HFFc6 (cell line): ENCODE data around the gene GALNT14. TPM values are rescaled to one million over a fixed set of nuclear protein-coding genes. Genes with fewer than 3 reads are reported as not detected.

Experiments
- DNase-seq: peaks from one replicate; pipeline ENCODE4 v3.0.0-alpha.2; 2018
- H3K27ac Mint-ChIP-seq: 2 replicates; pipeline ENCODE4 v1.8.0; 2020; ENCODE audit warnings: mild to moderate bottlenecking, mixed read lengths
- H3K27me3 Mint-ChIP-seq: 2 replicates; pipeline ENCODE4 v1.8.0; 2021; ENCODE audit warnings: mild to moderate bottlenecking, moderate library complexity, mixed read lengths; ENCODE audit not compliant: insufficient read depth
- H3K36me3 Mint-ChIP-seq: 2 replicates; pipeline ENCODE4 v1.8.0; 2021; ENCODE audit warnings: low read depth, mixed read lengths
- H3K4me1 Mint-ChIP-seq: 2 replicates; pipeline ENCODE4 v1.8.0; 2020; ENCODE audit warnings: low read depth, mixed read lengths
- H3K4me3 Mint-ChIP-seq: 2 replicates; pipeline ENCODE4 v1.8.0; 2020; ENCODE audit warnings: mild to moderate bottlenecking, moderate library complexity, mixed read lengths
- H3K9me3 Mint-ChIP-seq: 2 replicates; pipeline ENCODE4 v1.8.0; 2020; ENCODE audit warnings: mild to moderate bottlenecking, mixed read lengths
- total RNA-seq, 6 experiments: library from RNA; stranded (reverse); fragmentation: NEBNext Ultra II Directional; extraction: Animal tissue kit (Norgen Biotek cat#: 25700); gene quantifications; 2 replicates in 1 of 6; 3 replicates in 5 of 6; pipeline ENCODE4 v1.2.3, GENCODE V29; 2021
- TF ChIP-seq, protein P1 (sequence below): fragments of 200-600 bp; sonication (generic); IDR thresholded peaks from 2 replicates; pipeline ENCODE4 v1.5.0; 2021; ENCODE audit warnings: antibody characterized with exemption, mild to moderate bottlenecking

Gene GALNT14
- total RNA-seq, 6 experiments from 2014 or later = 0.11 to 1.0 (median 0.25) TPM; not detected in 1

DNA sequence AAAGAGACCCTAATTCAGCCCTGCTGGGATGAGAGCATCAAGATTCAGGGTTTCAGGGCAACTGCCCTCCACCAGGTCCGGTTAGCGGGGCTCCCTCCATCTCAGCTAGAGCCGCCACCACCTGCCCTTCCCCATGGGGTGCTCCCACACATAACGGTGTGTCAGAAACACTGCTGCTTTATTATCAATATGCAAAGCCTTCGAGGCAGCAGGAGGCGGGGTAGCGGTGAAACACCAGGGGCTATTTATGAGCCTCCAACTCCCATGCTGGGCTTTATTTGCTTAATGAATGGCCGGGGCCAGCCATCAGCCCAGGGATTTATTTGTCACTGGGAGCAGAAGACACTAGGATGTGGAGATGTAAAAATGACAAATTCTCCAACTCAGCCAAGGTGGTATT, 109.8 kb downstream of the GALNT14 start:
- no peak overlapping the region for H3K27ac Mint-ChIP-seq
- no peak overlapping the region for H3K4me3 Mint-ChIP-seq
- H3K27me3 Mint-ChIP-seq = peaks cover 8% of the 10 kb centered on the region
- DNase-seq = no peak
- H3K4me1 Mint-ChIP-seq = no peaks in the 10 kb centered on the region
- H3K36me3 Mint-ChIP-seq = no peaks in the 10 kb centered on the region
- TF ChIP-seq, protein P1, sequence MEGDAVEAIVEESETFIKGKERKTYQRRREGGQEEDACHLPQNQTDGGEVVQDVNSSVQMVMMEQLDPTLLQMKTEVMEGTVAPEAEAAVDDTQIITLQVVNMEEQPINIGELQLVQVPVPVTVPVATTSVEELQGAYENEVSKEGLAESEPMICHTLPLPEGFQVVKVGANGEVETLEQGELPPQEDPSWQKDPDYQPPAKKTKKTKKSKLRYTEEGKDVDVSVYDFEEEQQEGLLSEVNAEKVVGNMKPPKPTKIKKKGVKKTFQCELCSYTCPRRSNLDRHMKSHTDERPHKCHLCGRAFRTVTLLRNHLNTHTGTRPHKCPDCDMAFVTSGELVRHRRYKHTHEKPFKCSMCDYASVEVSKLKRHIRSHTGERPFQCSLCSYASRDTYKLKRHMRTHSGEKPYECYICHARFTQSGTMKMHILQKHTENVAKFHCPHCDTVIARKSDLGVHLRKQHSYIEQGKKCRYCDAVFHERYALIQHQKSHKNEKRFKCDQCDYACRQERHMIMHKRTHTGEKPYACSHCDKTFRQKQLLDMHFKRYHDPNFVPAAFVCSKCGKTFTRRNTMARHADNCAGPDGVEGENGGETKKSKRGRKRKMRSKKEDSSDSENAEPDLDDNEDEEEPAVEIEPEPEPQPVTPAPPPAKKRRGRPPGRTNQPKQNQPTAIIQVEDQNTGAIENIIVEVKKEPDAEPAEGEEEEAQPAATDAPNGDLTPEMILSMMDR = no peak
- peaks cover 4% of the 10 kb centered on the region; the same call in 1 of the 2 replicates for H3K9me3 Mint-ChIP-seq

DNA sequence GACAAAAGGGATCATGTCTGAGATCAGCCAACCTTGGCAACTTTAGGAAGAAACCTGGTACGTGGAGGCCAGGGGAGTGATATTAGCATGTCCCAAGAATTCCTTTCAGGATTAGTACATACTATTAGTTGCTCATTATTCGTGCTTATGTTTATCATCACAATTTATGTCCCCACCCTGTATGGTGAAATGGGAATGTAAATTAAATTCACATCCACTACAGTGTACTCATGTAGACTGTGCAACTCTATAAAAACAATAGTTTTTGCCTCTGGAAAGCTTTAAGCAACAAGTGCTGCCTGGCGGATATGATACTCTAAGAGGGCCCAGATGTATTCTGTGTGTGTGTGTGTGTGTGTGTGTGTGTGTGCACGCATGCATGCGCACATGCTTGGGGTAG, 110.7 kb downstream of the GALNT14 start:
- peaks cover 4% of the 10 kb centered on the region; the same call in 1 of the 2 replicates for H3K9me3 Mint-ChIP-seq
- H3K36me3 Mint-ChIP-seq = no peaks in the 10 kb centered on the region

DNA sequence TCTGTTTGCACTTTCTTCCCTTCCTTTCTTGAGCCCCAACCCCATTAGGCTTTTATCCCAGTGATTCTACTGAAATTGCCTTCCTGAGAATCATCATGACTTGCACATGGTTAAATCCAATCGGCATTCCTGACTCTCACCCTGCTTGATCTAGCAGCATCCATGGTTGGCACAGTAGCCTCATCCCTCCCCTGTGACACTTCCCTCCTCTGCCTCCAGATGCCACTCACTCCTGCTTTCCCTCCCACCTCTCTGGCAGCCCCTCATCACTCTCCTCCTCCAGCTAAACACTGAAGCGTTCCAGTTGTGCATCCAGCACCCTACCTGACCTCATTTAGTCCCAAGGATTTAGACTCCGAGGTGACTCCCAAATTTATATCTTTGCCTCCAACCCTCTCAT, 114.7 kb downstream of the GALNT14 start:
- Mint-ChIP-seq H3K27me3 (peaks cover 4% of the 10 kb centered on the region), H3K4me3 (no peak overlapping the region), H3K4me1 (no peaks in the 10 kb centered on the region), H3K27ac (no peak overlapping the region), H3K36me3 (no peaks in the 10 kb centered on the region), H3K9me3 (no peaks in the 10 kb centered on the region; the same call in 1 of the 2 replicates)
- no peak for DNase-seq
- TF ChIP-seq, protein P1 = no peak

More for the DNA sequence above, 110.7 kb downstream of the GALNT14 start:
- Mint-ChIP-seq H3K27me3 (peaks cover 8% of the 10 kb centered on the region), H3K27ac (no peak overlapping the region), H3K4me1 (no peaks in the 10 kb centered on the region), H3K4me3 (no peak overlapping the region)
- no peak for DNase-seq
- TF ChIP-seq, protein P1 = no peak

DNA sequence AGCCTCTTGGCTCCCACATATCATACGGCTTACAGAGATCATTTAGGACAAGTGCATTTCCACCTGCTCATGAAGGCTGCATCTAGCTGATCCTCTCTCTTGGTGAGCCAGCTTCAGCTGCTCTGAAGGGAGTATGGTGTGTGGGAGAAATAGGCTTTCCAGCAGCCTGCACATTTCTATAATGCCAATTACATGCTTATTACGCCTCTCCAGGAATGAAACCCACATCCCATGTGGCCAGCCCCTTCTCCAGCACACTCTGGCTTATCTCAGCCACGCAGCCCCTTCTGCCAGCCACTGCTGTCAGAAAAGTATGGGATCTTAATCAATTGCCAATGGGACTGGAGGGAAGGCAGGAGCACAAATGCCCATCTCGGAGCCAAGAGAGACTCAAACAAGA, 117.5 kb downstream of the GALNT14 start:
- H3K4me3 Mint-ChIP-seq = no peak overlapping the region

DNA sequence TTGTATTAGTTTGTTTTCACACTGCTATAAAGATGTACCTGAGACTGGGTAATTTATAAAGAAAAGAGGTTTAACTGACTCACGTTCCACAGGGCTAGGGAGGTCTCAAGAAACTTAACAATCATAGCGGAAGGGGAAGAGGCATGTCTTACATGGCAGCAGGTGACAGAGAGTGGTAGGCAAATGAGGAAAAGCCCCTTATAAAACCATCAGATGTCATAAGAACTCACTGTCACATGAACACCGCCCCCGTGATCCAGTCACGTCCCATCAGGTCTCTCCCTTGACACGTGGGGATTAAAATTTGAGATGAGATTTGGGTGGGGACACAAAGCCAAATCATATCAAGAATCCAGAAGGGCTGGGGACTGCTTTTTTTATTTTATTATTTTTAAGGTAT, 120.0 kb downstream of the GALNT14 start:
- Mint-ChIP-seq H3K36me3 (no peaks in the 10 kb centered on the region), H3K9me3 (peaks cover 4% of the 10 kb centered on the region; the same call in 1 of the 2 replicates), H3K27ac (no peak overlapping the region), H3K4me1 (no peaks in the 10 kb centered on the region), H3K27me3 (peaks cover 2% of the 10 kb centered on the region; the same call in 1 of the 2 replicates), H3K4me3 (no peak overlapping the region)
- no peak for DNase-seq
- TF ChIP-seq, protein P1 = no peak

More for the DNA sequence above, 117.5 kb downstream of the GALNT14 start:
- H3K36me3 Mint-ChIP-seq = no peaks in the 10 kb centered on the region
- TF ChIP-seq, protein P1 = no peak
- H3K9me3 Mint-ChIP-seq = no peaks in the 10 kb centered on the region; the same call in 1 of the 2 replicates
- no peak for DNase-seq
- H3K27me3 Mint-ChIP-seq = peaks cover 4% of the 10 kb centered on the region
- no peak overlapping the region for H3K27ac Mint-ChIP-seq
- H3K4me1 Mint-ChIP-seq = no peaks in the 10 kb centered on the region
